Stimulated activated CD8-positive, alpha-beta memory T cell treated with anti-CD3 and anti-CD28 coated beads, Interleukin-2, amount 100 ng/mL, for 48 hours (primary cell): ENCODE results near the gene RILP.

Experiments
- DNase-seq, 2 donors: peaks; one replicate each; pipeline ENCODE4 v3.0.0-alpha.2; 2020; ENCODE audit warnings: low read depth in 2 of 2

RILP gene

GRCh38 chr17:1604831-1605528, 44.7 kb downstream of the RILP start:
- no peak for DNase-seq

- no peak for DNase-seq
Observed at GRCh38 chr17:1601571-1601970, 48.1 kb downstream of the RILP start.

DNA sequence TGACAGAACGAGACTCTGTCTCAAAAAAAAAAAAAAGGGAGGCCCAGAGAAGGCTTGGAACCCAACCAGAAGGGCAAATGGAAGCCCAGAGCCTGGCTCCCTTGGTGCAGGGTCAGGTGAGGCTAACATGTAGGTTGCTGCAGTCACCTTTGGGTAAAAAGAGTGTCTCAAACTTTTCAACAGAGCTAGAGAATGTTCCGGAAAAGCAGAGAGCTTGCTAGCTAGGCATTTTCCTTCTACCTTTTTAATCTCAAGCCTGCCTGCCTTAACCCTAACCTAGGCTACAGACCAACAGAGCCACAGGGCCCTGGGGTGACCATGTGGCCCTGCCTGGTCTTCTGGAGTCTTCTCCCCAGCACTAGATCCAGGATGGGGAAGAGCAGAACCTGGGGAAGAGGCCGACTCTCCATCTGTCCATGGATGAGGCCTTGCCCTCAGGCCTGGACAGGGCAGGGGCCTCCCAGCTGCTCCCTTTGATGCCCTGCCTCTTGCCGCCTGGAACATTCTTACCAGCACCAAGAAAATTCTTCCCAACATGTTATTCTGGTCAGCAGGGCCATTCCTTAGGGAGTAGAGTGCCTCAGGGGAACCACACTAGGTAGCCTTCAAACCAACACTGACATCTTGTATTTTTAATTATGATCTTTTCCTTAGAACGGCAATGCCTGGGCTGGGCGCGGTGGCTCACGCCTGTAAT, 51.1 kb downstream of the RILP start:
- DNase-seq, result no peak

GRCh38 chr17:1597861-1598342, 51.8 kb downstream of the RILP start:
- no peak for DNase-seq
